Inflammatory macrophage treated with lipopolysaccharide for 1 hour (primary cell): Measurements from ENCODE around the gene SPDEF.

Experiments
- DNase-seq, 2 donors: peaks; one replicate each; pipeline ENCODE4 v3.0.0-alpha.2; 2020 to 2022

Gene SPDEF

GRCh38 chr6:34583461-34583860, 27.3 kb upstream of the SPDEF start:
- DNase-seq: no peak

GRCh38 chr6:34581561-34581920, 25.4 kb upstream of the SPDEF start:
- DNase-seq: no peak

GRCh38 chr6:34580707-34581560, 24.8 kb upstream of the SPDEF start:
- DNase-seq: no peak

- DNase-seq: no peak
Measured at GRCh38 chr6:34578445-34579262, 22.5 kb upstream of the SPDEF start.

- no peak for DNase-seq
Measured at GRCh38 chr6:34576286-34576955, 20.3 kb upstream of the SPDEF start.

- DNase-seq: no peak
Measured at GRCh38 chr6:34575326-34575725, 19.2 kb upstream of the SPDEF start.

GRCh38 chr6:34574647-34575293, 18.6 kb upstream of the SPDEF start:
- DNase-seq: no peak

- DNase-seq: no peak
Measured at GRCh38 chr6:34573567-34574183, 17.5 kb upstream of the SPDEF start.

GRCh38 chr6:34572585-34572984, 16.5 kb upstream of the SPDEF start:
- no peak for DNase-seq

- DNase-seq: no peak
Measured at GRCh38 chr6:34572021-34572420, 15.9 kb upstream of the SPDEF start.

- no peak for DNase-seq
Measured at GRCh38 chr6:34571388-34571787, 15.3 kb upstream of the SPDEF start.

GRCh38 chr6:34570066-34570833, 14.1 kb upstream of the SPDEF start:
- no peak for DNase-seq

- DNase-seq: no peak
Measured at GRCh38 chr6:34569361-34569973, 13.3 kb upstream of the SPDEF start.

GRCh38 chr6:34568341-34569201, 12.4 kb upstream of the SPDEF start:
- no peak for DNase-seq

- no peak for DNase-seq
Measured at GRCh38 chr6:34566830-34567546, 10.9 kb upstream of the SPDEF start.

- no peak for DNase-seq
Measured at GRCh38 chr6:34565722-34566137, 9.6 kb upstream of the SPDEF start.

GRCh38 chr6:34564181-34564580, 8.1 kb upstream of the SPDEF start:
- DNase-seq: no peak

- no peak for DNase-seq
Measured at GRCh38 chr6:34563513-34563870, 7.4 kb upstream of the SPDEF start.

- no peak for DNase-seq
Measured at GRCh38 chr6:34562861-34563512, 6.9 kb upstream of the SPDEF start.
